ENCODE measurements around the gene BPIFA3.
"Not testable (repeated sequence)": the region's sequence is repeated elsewhere in the genome, so short reads cannot be mapped to it uniquely, and the experiment has no call there.

BPIFA3 gene

DNA sequence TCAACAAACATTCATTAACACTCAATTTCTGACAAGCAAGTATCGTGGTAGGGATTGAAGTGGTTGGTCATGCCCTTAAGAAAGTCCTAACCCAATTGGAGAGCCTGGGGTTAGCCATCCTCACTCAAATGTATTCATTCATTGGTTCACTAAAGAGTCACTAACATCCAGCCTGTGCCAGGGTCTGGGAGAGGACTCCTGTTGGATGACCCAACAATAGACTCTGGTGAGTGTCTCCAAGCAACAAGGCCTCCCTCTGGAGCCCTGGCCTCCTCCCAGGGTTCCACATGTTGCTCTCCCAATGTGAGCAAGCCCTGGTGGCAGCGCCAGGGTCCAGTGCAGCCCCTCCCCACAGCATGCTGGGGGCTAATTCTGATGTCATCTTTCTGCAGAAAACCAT lies at the start of gene BPIFA3:
Gene BPIFA3, plus strand, starts transcription at position 301 of the 400 bp plus-strand sequence. CDS start 185 bp downstream, outside the sequence.
- DNase-seq (ENCODE audit: low read depth, low spot score), result no peak

DNA sequence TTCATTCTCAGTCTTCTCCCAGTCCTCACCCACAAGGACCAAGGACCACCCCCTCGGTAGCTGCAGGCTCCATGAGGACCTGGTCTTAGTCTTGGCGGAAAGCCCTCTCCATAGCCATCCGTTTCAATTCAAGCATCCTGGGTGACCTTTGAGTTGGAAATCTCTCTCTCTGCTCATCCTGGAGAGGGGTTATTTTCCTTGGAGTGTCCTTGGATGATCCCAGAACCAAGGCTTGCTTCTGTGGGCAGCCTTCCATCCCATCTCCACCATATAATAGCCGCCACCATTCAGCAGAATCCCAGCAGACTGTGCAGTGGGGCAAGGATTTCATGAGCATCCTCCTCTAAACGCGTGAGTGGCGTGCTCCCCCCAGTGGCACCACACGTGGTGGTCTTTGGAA lies 49.3 kb upstream of the BPIFA3 start, which contains the start of gene BPIFA2:
Gene BPIFA2, plus strand, starts transcription at position 301 of the 400 bp plus-strand sequence. CDS start 987 bp downstream, outside the sequence.
- DNase-seq (ENCODE audit: low read depth, low spot score), result no peak

DNA sequence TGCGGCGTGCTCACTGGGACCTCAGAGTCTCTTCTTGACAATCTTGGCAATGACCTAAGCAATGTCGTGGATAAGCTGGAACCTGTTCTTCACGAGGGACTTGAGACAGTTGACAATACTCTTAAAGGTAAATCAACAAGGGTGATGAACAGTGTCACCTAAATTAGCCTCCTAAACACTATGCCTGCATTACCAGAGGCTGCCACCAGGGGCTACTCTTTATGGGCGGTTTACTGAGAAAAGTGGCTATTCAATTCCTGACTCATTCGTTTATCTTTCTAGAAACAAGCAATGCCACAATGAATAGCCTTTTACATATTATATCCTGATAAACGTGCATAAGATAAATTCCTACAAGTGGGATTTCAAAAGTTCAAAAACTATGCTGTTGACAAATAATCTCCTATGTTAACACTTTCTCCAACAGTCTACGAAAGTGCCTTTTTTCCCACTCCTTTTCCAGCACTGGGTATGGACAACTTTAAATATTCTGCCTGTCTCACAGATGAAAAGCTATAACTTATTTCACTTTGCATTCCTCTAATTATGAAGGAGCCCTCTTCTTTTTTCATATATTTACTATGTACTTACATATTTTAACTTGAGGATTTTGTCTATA lies 47.9 kb upstream of the BPIFA3 start:
- DNase-seq (ENCODE audit: low read depth, low spot score), result peak; percentile 28

DNA sequence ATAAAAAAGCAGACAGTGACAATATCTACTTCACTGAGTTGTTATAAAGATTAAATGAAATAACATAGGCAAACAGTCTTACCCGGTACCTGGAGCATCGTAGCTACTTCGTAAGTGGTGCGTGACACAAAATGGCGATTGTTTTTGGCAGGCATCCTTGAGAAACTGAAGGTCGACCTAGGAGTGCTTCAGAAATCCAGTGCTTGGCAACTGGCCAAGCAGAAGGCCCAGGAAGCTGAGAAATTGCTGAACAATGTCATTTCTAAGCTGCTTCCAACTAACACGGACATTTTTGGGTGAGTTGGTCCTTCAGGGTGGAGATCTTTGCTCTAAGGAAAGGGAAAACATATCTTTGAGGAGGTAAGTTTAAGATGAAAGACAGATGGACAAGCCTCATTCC lies 44.4 kb upstream of the BPIFA3 start:
- no peak for DNase-seq (ENCODE audit: low read depth, low spot score)

DNA sequence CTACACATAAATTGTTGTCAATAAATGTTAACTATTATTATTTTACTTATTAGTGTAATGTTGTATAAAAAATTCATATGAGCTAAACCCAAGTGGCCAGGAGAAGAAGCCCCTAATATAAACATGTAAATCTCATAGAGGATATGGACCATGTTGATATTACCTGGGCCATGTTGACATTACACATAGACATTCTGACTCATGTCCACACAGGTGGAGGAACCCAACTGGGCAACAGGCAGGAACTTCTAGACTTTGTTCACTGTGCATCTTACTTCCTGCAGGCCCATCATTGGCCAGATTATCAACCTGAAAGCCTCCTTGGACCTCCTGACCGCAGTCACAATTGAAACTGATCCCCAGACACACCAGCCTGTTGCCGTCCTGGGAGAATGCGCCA lies 42.0 kb upstream of the BPIFA3 start:
- DNase-seq (ENCODE audit: low read depth, low spot score), result no peak

DNA sequence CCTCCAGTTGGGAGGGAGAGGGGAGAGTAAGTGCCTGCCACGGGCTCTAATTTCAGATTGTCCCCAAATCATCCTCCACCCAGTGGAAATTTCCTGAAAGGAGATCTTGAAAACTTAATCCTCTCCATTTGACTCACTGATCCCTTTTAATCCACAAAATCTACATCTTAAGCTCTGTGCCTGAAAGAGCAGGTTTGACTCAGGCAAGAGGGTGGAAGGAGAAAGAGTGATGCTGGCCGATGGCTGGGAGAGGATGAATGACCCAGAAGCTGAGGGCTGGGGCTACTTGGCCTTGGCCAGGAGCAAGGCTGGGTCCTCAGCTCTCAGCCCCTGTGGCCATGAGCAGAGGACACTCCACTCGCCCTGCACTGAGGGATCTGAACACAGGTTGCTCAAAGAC lies 41.1 kb upstream of the BPIFA3 start:
- no peak for DNase-seq (ENCODE audit: low read depth, low spot score)

DNA sequence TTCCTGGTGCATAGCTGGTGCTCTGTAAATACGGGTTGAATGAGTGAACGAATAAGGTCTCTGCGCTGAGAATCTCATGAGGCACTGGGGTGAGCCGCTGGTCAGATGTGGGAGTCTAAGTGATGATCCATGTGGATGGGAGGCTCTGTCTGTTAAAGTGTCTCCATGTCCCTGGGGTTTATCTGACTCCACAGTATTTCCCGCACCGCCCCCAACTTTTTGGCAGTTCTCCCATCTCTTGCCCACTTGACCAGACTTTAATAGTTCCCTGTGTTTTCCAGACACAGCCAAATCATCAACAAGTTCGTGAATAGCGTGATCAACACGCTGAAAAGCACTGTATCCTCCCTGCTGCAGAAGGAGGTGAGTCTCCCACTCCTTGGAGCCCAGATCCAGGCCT lies 39.3 kb upstream of the BPIFA3 start:
- DNase-seq (ENCODE audit: low read depth, low spot score), result no peak

DNA sequence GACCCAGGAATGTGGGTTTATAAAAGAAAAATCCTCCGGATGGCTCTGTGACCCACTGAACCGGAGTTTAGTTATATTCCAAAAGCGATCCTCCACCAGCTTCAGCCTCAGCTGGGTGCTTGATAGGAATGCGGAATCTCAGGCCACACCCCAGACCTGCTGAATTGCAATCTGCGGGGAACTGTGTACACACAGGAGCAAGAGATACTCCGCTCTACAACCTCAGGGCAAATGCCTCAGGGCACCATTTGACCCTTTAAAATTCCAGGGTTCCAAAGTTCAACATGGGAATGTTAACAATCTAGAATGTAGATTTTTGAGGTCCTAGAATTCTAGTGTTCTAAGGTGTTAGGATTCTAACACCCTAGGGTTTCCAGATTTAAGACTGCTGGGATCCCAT lies 38.4 kb upstream of the BPIFA3 start:
- peak; percentile 87 for DNase-seq (ENCODE audit: low read depth, low spot score)

DNA sequence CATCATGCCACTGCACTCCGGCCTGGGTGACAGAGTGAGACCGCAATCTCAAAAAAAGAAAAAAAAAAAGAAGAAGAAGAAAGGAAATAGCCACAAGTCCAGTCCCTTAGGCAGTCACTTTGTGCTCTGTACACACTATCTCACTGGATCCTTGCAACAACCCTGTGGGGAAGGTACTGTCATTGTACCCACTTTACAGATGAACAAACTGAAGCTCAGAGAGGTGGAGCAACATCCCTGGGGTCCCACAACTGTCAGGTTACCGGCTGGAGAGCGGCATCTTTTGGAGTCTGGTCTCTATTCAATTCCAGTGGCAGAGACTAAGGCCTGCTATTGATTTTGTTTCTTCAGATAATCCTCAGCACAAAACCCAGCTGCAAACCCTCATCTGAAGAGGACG lies 37.0 kb upstream of the BPIFA3 start:
- no peak for DNase-seq (ENCODE audit: low read depth, low spot score)

DNA sequence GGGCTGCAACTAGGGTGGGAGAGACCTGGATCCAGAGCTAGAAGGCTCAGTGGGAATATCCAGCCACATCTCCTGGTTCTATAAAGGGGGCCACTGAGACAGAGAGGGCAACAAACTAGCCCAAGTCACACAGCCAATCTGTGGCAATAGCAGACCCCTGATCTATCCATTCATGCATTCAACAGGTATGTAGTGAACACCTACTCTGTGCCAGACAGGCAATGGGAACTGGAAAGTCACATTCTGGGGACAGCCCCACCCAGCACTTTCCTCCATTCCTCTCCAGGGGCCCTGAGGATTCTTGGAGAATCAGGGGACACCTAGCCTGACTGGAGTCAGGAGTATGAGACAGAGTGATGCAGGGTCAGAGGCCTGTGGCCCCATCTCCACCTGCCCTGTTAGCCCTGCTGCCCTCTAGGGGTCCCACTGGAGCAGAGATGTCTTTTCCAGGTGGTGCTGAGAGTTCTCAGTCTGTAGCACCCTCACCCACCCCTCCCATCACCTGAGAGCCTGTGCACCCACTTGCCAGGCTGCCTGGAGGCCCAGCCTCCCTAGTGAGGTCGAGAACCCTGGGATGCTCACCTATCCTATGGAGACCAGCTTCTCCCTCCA lies 35.6 kb upstream of the BPIFA3 start:
- DNase-seq (ENCODE audit: low read depth, low spot score), result no peak

DNA sequence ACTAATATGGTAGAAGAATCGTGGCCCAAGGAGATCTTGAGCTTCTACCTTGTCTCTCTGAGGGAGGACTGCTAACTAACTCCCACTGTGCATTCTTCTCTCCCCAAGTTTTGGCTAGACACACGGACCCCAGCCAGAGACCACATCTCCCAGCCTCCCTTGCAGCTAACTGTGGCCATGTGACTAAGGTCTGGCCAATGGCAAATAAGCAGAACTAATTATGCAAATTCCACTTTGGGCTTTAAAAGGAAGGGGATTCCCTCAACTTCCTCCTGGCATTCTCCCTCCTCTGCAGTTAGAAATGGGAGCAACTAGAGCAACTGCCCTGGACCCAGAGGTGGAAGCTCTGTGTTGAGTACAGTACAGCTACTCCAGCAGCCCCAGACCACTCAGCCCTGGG lies 33.8 kb upstream of the BPIFA3 start:
- no peak for DNase-seq (ENCODE audit: low read depth, low spot score)

DNA sequence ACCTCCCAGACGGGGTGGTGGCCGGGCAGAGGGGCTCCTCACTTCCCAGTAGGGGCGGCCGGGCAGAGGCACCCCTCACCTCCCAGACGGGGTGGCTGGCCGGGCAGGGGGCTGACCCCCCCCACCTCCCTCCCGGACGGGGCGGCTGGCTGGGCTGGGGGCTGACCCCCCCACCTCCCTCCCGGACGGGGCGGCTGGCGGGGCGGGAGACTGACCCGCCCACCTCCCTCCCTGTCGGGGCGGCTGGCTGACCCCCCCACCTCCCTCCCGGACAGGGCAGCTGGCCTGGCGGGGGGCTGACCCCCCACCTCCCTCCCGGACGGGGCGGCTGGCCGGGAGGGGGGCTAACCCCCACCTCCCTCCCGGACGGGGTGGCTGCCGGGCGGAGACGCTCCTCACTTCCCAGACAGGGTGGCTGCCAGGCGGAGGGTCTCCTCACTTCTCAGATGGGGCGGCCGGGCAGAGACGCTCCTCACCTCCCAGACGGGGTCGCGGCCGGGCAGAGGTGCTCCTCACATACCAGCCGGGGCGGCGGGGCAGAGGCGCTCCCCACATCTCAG lies 32.0 kb upstream of the BPIFA3 start:
- DNase-seq (ENCODE audit: low read depth, low spot score), result not testable (repeated sequence)

DNA sequence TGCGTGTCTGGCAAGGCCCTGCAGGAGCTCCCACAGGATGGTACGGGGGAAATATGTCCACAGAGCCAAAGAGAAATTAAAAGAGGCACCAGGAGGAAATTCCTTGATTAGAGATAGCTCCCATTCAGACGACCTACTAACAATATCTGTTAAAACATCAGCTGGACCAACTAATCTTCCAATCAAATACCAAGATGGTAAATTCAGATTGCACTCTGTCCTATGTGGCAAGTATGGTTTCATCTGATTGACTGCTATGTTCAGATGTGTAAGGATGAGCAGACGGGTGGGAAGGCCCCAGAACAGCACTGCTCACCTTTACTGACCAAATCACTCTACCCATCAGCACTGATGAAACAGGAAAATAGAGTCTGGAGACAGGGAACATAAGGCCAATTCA lies 29.7 kb upstream of the BPIFA3 start:
- DNase-seq (ENCODE audit: low read depth, low spot score), result no peak

DNA sequence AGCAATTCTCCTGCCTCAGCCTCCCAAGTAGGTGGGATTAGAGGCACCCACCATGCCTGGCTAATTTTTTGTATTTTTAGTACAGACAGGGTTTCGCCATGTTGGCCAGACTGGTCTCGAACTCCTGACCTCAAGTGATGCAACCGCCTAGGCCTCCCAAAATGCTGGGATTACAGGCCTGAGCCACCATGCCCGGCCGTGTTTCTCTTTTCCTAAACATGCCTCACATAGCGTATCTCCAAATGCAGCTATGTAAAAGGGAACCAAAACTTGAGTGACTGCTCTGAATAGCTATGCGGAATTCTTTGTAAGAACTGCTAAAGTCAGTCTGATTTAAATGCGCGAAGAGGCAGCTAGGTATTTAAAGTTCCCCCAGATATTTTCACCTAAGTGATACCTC lies 28.7 kb upstream of the BPIFA3 start:
- no peak for DNase-seq (ENCODE audit: low read depth, low spot score)

DNA sequence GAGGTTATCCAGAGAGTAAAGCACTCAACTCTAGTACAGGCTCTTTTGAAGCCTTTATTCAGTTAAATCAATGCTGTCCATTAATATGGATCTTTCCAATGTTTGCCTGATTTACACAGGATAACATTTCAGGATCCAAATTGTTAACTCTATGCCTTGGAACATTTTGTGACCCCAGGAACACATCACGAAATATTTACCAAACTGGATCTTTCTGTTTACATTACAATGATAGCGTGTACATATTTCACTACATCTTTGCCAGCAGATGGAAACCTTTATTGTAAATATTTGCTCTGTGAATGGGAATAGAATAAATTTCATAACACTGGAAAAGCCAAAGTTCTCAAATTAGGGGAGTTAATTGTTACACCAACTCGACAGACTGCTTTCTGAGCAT lies 25.7 kb upstream of the BPIFA3 start:
- DNase-seq (ENCODE audit: low read depth, low spot score), result no peak

DNA sequence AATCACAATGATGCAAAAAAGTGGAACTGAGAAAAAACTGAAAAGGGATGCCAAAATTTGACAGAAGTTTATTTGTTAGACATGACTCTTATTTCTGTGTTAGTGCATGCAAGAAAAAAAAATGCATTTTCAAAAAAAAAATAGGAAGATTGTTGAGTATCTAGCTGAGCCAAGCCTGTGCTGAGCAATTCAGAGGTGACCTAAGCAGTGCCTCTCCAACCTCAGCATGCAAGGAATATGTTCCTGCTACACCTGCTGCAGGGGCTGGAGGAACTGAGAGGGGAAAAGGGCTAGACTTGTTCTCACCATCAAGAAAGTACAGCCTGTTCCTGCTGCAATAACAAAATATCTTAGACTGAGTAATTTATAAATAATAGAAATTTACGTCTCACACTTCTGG lies 25.2 kb upstream of the BPIFA3 start:
- DNase-seq (ENCODE audit: low read depth, low spot score), result no peak

DNA sequence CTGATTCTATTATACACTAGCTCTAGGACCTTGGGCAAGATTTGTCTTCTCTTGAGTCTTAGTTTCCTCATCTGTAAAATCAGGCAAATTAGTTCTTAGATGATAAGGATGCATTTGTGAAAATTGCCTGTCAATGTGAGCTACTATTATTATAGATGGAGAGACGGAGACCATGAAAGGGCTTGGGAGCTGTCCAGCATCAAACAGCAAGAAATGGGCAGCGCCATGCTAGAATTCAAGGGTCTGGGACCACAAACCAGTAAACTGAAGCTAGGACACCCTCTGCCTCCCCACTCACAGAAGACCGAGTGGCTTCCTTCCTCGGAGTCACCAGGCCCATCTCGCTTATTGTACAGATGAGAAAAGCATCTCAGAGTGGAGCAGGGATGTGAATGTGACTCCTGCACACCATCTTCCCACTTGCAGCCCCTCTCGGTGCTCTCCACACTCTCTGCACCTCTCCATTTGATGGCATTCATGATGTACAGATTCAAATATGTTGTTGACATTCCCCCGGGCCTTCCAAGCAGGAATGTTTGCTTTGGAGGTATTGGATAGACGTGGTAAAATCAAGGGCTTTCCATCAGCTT lies 24.1 kb upstream of the BPIFA3 start:
- no peak for DNase-seq (ENCODE audit: low read depth, low spot score)

DNA sequence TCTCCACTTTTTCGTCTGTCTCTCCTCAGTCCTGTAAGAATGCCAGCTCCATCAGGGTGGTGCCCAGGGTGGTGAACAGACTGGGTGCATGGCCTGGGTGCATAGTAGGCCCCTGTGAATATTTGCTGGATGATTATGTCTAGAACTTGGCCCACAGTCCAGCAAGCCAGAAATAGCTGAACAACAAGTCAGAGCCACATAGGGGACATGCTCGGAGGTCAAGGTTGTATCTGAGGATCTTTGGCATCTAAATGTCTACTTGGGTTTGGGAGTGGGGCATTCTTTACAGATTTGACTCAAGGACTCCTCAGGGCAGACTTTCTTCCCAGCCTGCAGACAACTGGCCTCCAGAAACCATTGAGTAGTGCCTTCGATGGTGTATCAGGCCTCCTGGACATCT lies 18.1 kb upstream of the BPIFA3 start:
- no peak for DNase-seq (ENCODE audit: low read depth, low spot score)

DNA sequence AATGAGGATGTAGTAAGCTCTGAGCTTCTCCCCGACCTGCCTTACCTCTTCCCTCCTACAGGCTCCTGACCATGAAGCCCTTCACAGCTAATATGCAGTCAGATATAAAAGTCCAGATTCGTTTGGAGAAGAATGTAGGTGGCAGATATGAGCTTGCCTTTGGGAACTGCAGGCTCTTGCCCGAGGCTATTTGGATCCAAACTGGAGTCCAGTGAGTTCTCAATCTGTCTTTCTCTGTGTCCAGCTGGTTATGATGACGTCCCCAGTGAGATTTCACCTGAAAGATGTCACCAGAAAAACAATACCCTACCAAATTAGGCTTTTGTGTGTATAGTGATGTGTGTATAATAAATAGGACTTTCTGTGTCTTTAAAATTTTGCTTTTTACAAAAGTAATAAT lies 14.7 kb upstream of the BPIFA3 start:
- DNase-seq (ENCODE audit: low read depth, low spot score), result no peak

DNA sequence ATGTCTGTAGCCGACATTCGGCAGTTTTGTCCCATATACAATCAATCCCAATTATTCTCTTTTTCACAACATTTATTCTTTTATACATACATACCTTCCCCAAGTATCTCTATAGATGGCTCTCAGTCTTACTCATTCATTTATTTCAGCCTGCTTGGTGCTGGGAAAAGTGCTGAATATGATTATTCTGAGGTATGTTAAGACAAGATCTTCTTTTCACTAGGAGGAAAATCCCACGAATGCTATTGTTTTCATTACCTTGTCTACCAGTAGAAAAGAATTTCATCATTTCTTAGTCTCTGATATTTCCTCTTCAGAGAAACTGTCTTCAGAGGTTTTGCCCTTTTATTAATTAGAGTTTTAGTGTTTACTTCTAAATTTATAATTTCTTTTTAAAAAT lies 13.7 kb upstream of the BPIFA3 start:
- DNase-seq (ENCODE audit: low read depth, low spot score), result no peak

DNA sequence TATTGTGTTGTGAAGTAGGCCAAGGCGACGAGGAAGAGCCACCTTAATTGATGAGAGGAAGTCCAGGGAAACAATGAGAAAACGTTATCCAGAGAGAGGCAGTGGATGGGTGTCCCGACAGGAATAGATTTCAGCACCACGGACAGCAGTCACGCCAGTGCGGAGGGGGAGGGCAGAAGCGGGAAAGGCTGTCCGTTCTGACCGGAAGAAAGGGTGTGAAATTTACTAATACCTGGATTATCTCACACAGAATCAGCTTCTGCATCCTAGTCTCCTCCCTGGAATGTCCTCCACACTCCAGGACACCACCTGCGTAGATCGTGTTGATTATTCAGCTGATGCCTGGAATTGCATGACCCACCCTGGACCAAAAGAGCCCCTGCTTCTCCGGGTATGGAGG lies 7.4 kb upstream of the BPIFA3 start:
- DNase-seq (ENCODE audit: low read depth, low spot score), result peak; percentile 82

DNA sequence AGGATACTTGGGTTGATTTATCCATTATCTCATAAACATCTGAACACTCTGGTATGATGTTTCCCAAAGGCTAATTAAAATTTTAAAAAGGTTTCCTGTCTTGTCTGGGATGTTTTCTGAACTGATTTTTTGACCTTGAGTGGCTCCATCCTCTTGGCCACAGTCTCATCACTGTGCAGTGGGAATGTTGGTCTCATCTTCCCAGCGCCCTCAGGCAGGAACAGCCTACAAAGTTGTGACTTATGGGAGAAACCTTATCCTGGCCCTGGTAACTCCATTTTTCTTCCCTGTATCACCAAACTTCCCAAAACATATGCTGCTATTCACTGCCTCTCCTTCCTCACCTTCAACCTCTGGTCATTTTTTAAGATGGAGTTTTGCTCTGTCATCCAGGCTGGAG lies 6.8 kb upstream of the BPIFA3 start:
- DNase-seq (ENCODE audit: low read depth, low spot score), result no peak

DNA sequence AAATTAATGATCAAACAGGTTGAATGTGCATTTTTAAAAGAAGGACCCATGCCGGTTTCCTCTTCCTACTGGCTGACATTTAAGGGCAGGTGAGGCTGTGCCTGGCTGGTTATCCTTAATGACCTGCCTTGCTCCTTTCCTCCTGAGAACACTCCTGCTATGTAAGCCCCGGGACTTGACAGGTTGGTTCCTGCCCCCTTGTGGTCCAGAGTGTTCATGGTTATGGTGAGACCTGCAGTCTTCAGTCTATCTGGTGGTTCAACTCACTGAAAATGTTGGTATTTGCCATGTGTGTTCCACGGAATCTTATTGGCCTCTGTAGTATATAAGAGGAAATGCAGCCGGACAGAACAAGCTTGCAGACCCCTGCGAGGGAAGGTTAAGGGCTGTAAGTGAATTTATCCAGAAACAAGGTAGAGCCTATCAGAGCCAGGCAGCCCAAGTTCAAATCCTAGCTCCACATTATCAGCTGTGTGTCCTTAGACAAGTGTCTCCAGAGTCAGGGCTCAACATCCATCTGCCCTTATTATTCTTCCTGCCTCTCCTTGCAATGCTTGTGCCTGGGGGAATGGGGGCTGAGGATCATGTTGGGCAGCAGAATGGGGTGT lies 5.2 kb upstream of the BPIFA3 start:
- peak; percentile 58 for DNase-seq (ENCODE audit: low read depth, low spot score)
